SK-N-SH (cell line): ENCODE measurements around the gene DXO. TPM values are rescaled to one million over a fixed set of nuclear protein-coding genes. Genes with fewer than 3 reads are reported as not detected.

Experiments
- CTCF ChIA-PET: fragments of 300-600, 350-600 bp; formaldehyde crosslinking; extraction: SDS; loops from one replicate; lab custom pipeline; 2021; lab: Yijun Ruan, JAX
- POLR2A ChIA-PET: fragments of 350-600 bp; sonication (Branson Sonifier 250); formaldehyde crosslinking; extraction: SDS; loops from one replicate; lab custom pipeline; 2020; ENCODE audit warnings: antibody characterized with exemption, inconsistent platforms; lab: Yijun Ruan, JAX
- DNase-seq: peaks from one replicate; pipeline ENCODE4 v3.0.0; 2012
- H2AFZ ChIP-seq: fragments of 200-600 bp; sonication (generic); 2 replicates; pipeline ENCODE4 v1.8.1; 2016; ENCODE audit warnings: antibody characterized with exemption, mild to moderate bottlenecking, low read depth
- H3F3A ChIP-seq: fragments of 200-600 bp; sonication (generic); replicated peaks from 2 replicates; pipeline ENCODE3; 2016; ENCODE audit warnings: antibody characterized with exemption, mild to moderate bottlenecking; ENCODE audit not compliant: insufficient read depth
- H3K27ac ChIP-seq, 2 experiments: fragments of 200-500 bp in 1 of 2; fragments of 200-600 bp in 1 of 2; sonication (Bioruptor generic) in 1 of 2; sonication (generic), shearing (Covaris generic) in 1 of 2; 2 replicates each; pipeline versions ENCODE4 v1.5.1 to v1.6.1; 2014 to 2016; ENCODE audit warnings: low read depth in 2 of 2, inconsistent platforms in 1 of 2, low read length in 1 of 2, mild to moderate bottlenecking in 1 of 2, mixed read lengths in 1 of 2
- H3K27me3 ChIP-seq: fragments of 200-600 bp; sonication (generic), shearing (Covaris generic); 2 replicates; pipeline ENCODE4 v1.6.1; 2016; ENCODE audit warnings: mixed run types; ENCODE audit not compliant: insufficient read depth
- H3K36me3 ChIP-seq, 2 experiments: fragments of 200-500 bp in 1 of 2; fragments of 200-600 bp in 1 of 2; sonication (Bioruptor generic) in 1 of 2; sonication (generic) in 1 of 2; replicated peaks in 1 of 2; 2 replicates each; pipeline versions ENCODE3 to v1.5.1; 2014 to 2016; ENCODE audit warnings: low read length in 1 of 2, mild to moderate bottlenecking in 1 of 2; ENCODE audit not compliant: insufficient read depth in 2 of 2, control insufficient read depth in 1 of 2
- H3K4me1 ChIP-seq, 2 experiments: fragments of 200-500 bp in 1 of 2; fragments of 200-600 bp in 1 of 2; sonication (Bioruptor generic) in 1 of 2; sonication (generic), shearing (Covaris generic) in 1 of 2; 2 replicates each; pipeline versions ENCODE4 v1.5.1 to v1.6.1; 2014 to 2016; ENCODE audit warnings: low read depth in 1 of 2, low read length in 1 of 2, mixed run types in 1 of 2; ENCODE audit not compliant: insufficient read depth in 2 of 2, control insufficient read depth in 1 of 2
- H3K4me2 ChIP-seq: fragments of 200-600 bp; sonication (generic), shearing (Covaris generic); 2 replicates; pipeline ENCODE4 v1.6.1; 2017; ENCODE audit warnings: mixed run types
- H3K4me3 ChIP-seq, 2 experiments: fragments of 200-500 bp in 1 of 2; fragments of 200-600 bp in 1 of 2; sonication (Bioruptor generic) in 1 of 2; sonication (generic), shearing (Covaris generic) in 1 of 2; 2 replicates each; pipeline versions ENCODE4 v1.5.1 to v1.8.1; 2014 to 2016; ENCODE audit warnings: low read depth in 2 of 2, inconsistent platforms in 1 of 2, low read length in 1 of 2, mild to moderate bottlenecking in 1 of 2, mixed read lengths in 1 of 2, moderate library complexity in 1 of 2
- H3K79me2 ChIP-seq: fragments of 200-600 bp; sonication (generic); 2 replicates; pipeline ENCODE4 v1.8.1; 2017; ENCODE audit warnings: mild to moderate bottlenecking; ENCODE audit not compliant: insufficient read depth
- H3K9ac ChIP-seq: fragments of 200-600 bp; sonication (generic); 2 replicates; pipeline ENCODE4 v1.6.1; 2017; ENCODE audit warnings: mixed run types
- H3K9me2 ChIP-seq: fragments of 200-600 bp; sonication (generic); 2 replicates; pipeline ENCODE4 v1.6.1; 2017; ENCODE audit warnings: mixed run types
- H3K9me3 ChIP-seq: fragments of 200-600 bp; sonication (generic); 2 replicates; pipeline ENCODE4 v1.6.1; 2017; ENCODE audit warnings: mixed run types, mild to moderate bottlenecking, moderate library complexity
- H4K20me1 ChIP-seq: fragments of 200-600 bp; sonication (generic); 2 replicates; pipeline ENCODE4 v1.6.1; 2017; ENCODE audit warnings: mild to moderate bottlenecking, mixed run types; ENCODE audit not compliant: insufficient read depth
- ELF1 ChIP-seq: IDR thresholded peaks from 2 replicates; pipeline ENCODE4 v1.4.0; 2012
- EP300 ChIP-seq, 2 experiments: IDR thresholded peaks; 2 replicates each; pipeline versions ENCODE4 v1.4.0 to v1.6.1; 2012; ENCODE audit warnings: borderline replicate concordance in 1 of 2, low read depth in 1 of 2, low read length in 1 of 2
- MAX ChIP-seq: IDR thresholded peaks from 2 replicates; pipeline ENCODE4 v1.4.0; 2012; ENCODE audit warnings: low read depth
- MEF2A ChIP-seq: IDR thresholded peaks from 2 replicates; pipeline ENCODE4 v1.4.0; 2012; ENCODE audit warnings: low read depth, borderline replicate concordance
- MXI1 ChIP-seq: IDR thresholded peaks from 2 replicates; pipeline ENCODE4 v1.6.1; 2012; ENCODE audit warnings: mild to moderate bottlenecking, low read depth, low read length, improper control_type of control experiment
- POLR2AphosphoS5 ChIP-seq: IDR thresholded peaks from 2 replicates; pipeline ENCODE4 v1.6.1; 2012; ENCODE audit warnings: low read depth, low read length
- RCOR1 ChIP-seq: fragments of 150-350 bp; IDR thresholded peaks from 2 replicates; pipeline ENCODE4 v1.6.1; 2017; ENCODE audit warnings: antibody characterized with exemption, low read length
- REST ChIP-seq: IDR thresholded peaks from 2 replicates; pipeline ENCODE4 v1.6.1; 2012; ENCODE audit warnings: mild to moderate bottlenecking, low read depth, low read length, moderate library complexity
- SIN3A ChIP-seq: IDR thresholded peaks from 2 replicates; pipeline ENCODE4 v1.6.1; 2012; ENCODE audit warnings: low read depth, mild to moderate bottlenecking, low read length, moderate library complexity, borderline replicate concordance
- TAF1 ChIP-seq: IDR thresholded peaks from 2 replicates; pipeline ENCODE4 v1.6.1; 2012; ENCODE audit warnings: low read depth, mild to moderate bottlenecking, low read length, moderate library complexity, borderline replicate concordance
- TCF12 ChIP-seq: IDR thresholded peaks from 2 replicates; pipeline ENCODE4 v1.4.0; 2012
- USF1 ChIP-seq: IDR thresholded peaks from 2 replicates; pipeline ENCODE4 v1.4.0; 2012; ENCODE audit warnings: low read depth, borderline replicate concordance
- YY1 ChIP-seq: IDR thresholded peaks from 2 replicates; pipeline ENCODE4 v1.4.0; 2012; ENCODE audit warnings: low read depth, mild to moderate bottlenecking
- WGBS: methylation state at CpG from one replicate; pipeline ENCODE4 v1.1.6; 2017; ENCODE audit warnings: low lambda C conversion rate; 5-methylcytosine and 5-hydroxymethylcytosine counted together
- polyA plus RNA-seq, 3 experiments: library from polyadenylated mRNA; depleted of rRNA; stranded (reverse); fragments of >200 nt; gene quantifications; 2 replicates each; pipeline ENCODE4 v1.2.3, GENCODE V29; 2012

Gene DXO
- polyA plus RNA-seq, 1 of the 3 experiments (the other 2 are of a cell fraction), result 25.3 TPM

- peaks cover 5 to 26% of the 10 kb centered on the region in 2 experiments; a peak in 3 of 4 replicates for H3K4me1 ChIP-seq
- 5% methylated on average over 10 of the region's 19 CpGs for WGBS
- H3K79me2 ChIP-seq, result peaks cover 51% of the 10 kb centered on the region
- POLR2A ChIA-PET, result interaction anchor here (0.6 to 2.4 kb wide), 2 partner anchors 14 to 443 kb away, joined by 3 to 14 read pairs; partner anchors contain the start of genes NELFE and SKIC2
- H3K4me3 ChIP-seq, result peak overlapping the region; percentile 91 to 94
- DNase-seq, result no peak
- H3K9me3 ChIP-seq, result no peaks in the 10 kb centered on the region
- H3K27me3 ChIP-seq, result no peaks in the 10 kb centered on the region
- H3K27ac ChIP-seq, result peak overlapping the region; percentile 95 to 97
- H4K20me1 ChIP-seq, result no peaks in the 10 kb centered on the region
- H3K9me2 ChIP-seq, result no peaks in the 10 kb centered on the region
- peaks cover 7 to 25% of the 10 kb centered on the region in 2 experiments for H3K36me3 ChIP-seq
- H3K4me2 ChIP-seq, result peak overlapping the region; percentile 99
- peak overlapping the region; percentile 95 for H3K9ac ChIP-seq
- CTCF ChIA-PET, result interaction anchor here (1.5 to 5.2 kb wide), 4 partner anchors 13 to 24 kb away, joined by 6 to 19 read pairs (median 8); partner anchors contain the start of genes NELFE and SKIC2
- TF ChIP-seq MXI1 (no peak; the same call in 1 of the 2 replicates), EP300 (IDR thresholded peaks at IDR 0.05; ENCODE audit: borderline replicate concordance in 1 of 2, low read depth in 1 of 2, low read length in 1 of 2) (no peak), USF1 (no peak), MEF2A (no peak), YY1 (no peak), MAX (no peak), POLR2AphosphoS5 (no peak), SIN3A (no peak), RCOR1 (no peak), REST (no peak), TAF1 (no peak), TCF12 (no peak), ELF1 (no peak)
- peak overlapping the region; percentile 82 for H2AFZ ChIP-seq
- H3F3A ChIP-seq, result peaks cover 10% of the 10 kb centered on the region
Measured at GRCh38 chr6:31972709-31973350, 892 bp upstream of the DXO start.
